HCT116 (cell line): ENCODE data around the gene SPSB3. TPM values are rescaled to one million over a fixed set of nuclear protein-coding genes. Genes with fewer than 3 reads are reported as not detected.

ENCODE experiments used
- ATAC-seq: fragments of 200-7000 bp; cut with Tn5 transposase; 2 replicates; pipeline ENCODE4 v1.9.1; 2020; ENCODE audit warnings: mild to moderate bottlenecking, moderate library complexity
- BruUV-seq: library from RNA; stranded (reverse); fragments of 400-500 nt; replicated peaks from 2 replicates; lab custom pipeline; 2021; lab: Mats Ljungman, UMichigan
- CTCF ChIA-PET: fragments of 300-600 bp; sonication (Branson Sonifier 250); formaldehyde crosslinking; loops from one replicate; lab custom pipeline; 2021; ENCODE audit warnings: antibody characterized with exemption; lab: Charles Lee
- POLR2A ChIA-PET: fragments of 300-600, 350-600 bp; sonication (Branson Sonifier 250); formaldehyde crosslinking; loops from one replicate; lab custom pipeline; 2021; ENCODE audit warnings: antibody characterized with exemption; lab: Charles Lee
- RAD21 ChIA-PET, 2 experiments: fragments of 300-600 bp; sonication (Branson Sonifier 250); formaldehyde crosslinking; loops; one replicate each; lab custom pipeline; 2023; ENCODE audit warnings: low total read pairs in 2 of 2; ENCODE audit not compliant: uncharacterized antibody in 2 of 2, unreplicated experiment in 2 of 2, low non-redundant PET in 1 of 2; lab: Charles Lee
- DNase-seq: peaks from one replicate; pipeline ENCODE4 v3.0.0-alpha.2; 2010; ENCODE audit warnings: low read depth, low spot score
- H2AFZ ChIP-seq: fragments of 200-600 bp; shearing (Covaris generic), sonication (generic); 2 replicates; pipeline ENCODE4 v1.6.1; 2017; ENCODE audit warnings: low read depth, mixed run types, mixed read lengths, antibody characterized with exemption, low read length; ENCODE audit not compliant: poor library complexity, severe bottlenecking
- H3K27ac ChIP-seq: 2 replicates; pipeline ENCODE4 v1.5.1; 2012; ENCODE audit warnings: low read depth, low read length
- H3K27me3 ChIP-seq: fragments of 200-600 bp; sonication (generic); 2 replicates; pipeline ENCODE4 v1.6.1; 2016; ENCODE audit warnings: mixed run types, low read length, mixed read lengths; ENCODE audit not compliant: insufficient read depth
- H3K36me3 ChIP-seq, 2 experiments: fragments of 200-500 bp in 1 of 2; fragments of 200-600 bp in 1 of 2; sonication (Bioruptor generic) in 1 of 2; sonication (generic) in 1 of 2; 2 replicates each; pipeline versions ENCODE4 v1.5.1 to v1.6.1; 2014 to 2016; ENCODE audit warnings: low read length in 2 of 2, inconsistent platforms in 1 of 2, mixed read lengths in 1 of 2, mixed run types in 1 of 2; ENCODE audit not compliant: insufficient read depth in 2 of 2, control insufficient read depth in 1 of 2
- H3K4me1 ChIP-seq, 2 experiments: fragments of 200-600 bp in 1 of 2; sonication (generic) in 1 of 2; 2 replicates each; pipeline versions ENCODE4 v1.5.1 to v1.6.1; 2012 to 2017; ENCODE audit warnings: low read length in 2 of 2, inconsistent platforms in 1 of 2, mild to moderate bottlenecking in 1 of 2, mixed read lengths in 1 of 2, mixed run types in 1 of 2, moderate library complexity in 1 of 2; ENCODE audit not compliant: insufficient read depth in 2 of 2, control insufficient read depth in 1 of 2
- H3K4me2 ChIP-seq: fragments of 200-600 bp; sonication (generic); 2 replicates; pipeline ENCODE4 v1.6.1; 2017; ENCODE audit warnings: mixed run types, low read length, mixed read lengths
- H3K4me3 ChIP-seq, 2 experiments: fragments of 200-600 bp in 1 of 2; sonication (generic) in 1 of 2; replicated peaks in 1 of 2; 2 replicates each; pipeline ENCODE4 v1.5.1; 2011 to 2016; ENCODE audit warnings: low read length in 2 of 2, control low read depth in 1 of 2, low read depth in 1 of 2, mild to moderate bottlenecking in 1 of 2, mixed read lengths in 1 of 2, mixed run types in 1 of 2
- H3K79me2 ChIP-seq: fragments of 200-600 bp; sonication (generic); 2 replicates; pipeline ENCODE4 v1.6.1; 2017; ENCODE audit warnings: mild to moderate bottlenecking, mixed run types, low read length, moderate library complexity, mixed read lengths; ENCODE audit not compliant: insufficient read depth
- H3K9ac ChIP-seq: fragments of 200-600 bp; sonication (generic); 2 replicates; pipeline ENCODE4 v1.6.1; 2016; ENCODE audit warnings: low read length, mixed read lengths
- H3K9me2 ChIP-seq: fragments of 200-600 bp; sonication (generic), shearing (Covaris generic); 2 replicates; pipeline ENCODE4 v1.6.1; 2017; ENCODE audit warnings: mixed run types, mild to moderate bottlenecking, moderate library complexity; ENCODE audit not compliant: insufficient read depth
- H3K9me3 ChIP-seq, 2 experiments: fragments of 200-500 bp in 1 of 2; fragments of 200-600 bp in 1 of 2; sonication (Bioruptor generic) in 1 of 2; sonication (generic) in 1 of 2; 2 replicates each; pipeline ENCODE4 v1.6.1; 2014 to 2017; ENCODE audit warnings: low read length in 2 of 2, mixed read lengths in 2 of 2, inconsistent platforms in 1 of 2, low read depth in 1 of 2, mild to moderate bottlenecking in 1 of 2, mixed run types in 1 of 2, moderate library complexity in 1 of 2; ENCODE audit not compliant: control insufficient read depth in 1 of 2, insufficient read depth in 1 of 2
- H4K20me1 ChIP-seq: fragments of 200-600 bp; sonication (generic), shearing (Covaris generic); 2 replicates; pipeline ENCODE4 v1.6.1; 2017; ENCODE audit warnings: mixed run types, mild to moderate bottlenecking, moderate library complexity; ENCODE audit not compliant: insufficient read depth
- CEBPB ChIP-seq: IDR thresholded peaks from 2 replicates; pipeline ENCODE4 v1.6.1; 2012; ENCODE audit warnings: low read depth
- EGR1 ChIP-seq: IDR thresholded peaks from 2 replicates; pipeline ENCODE4 v1.6.1; 2012; ENCODE audit warnings: low read depth
- ELF1 ChIP-seq: IDR thresholded peaks from 2 replicates; pipeline ENCODE4 v1.6.1; 2012; ENCODE audit warnings: low read depth, borderline replicate concordance
- EZH2 ChIP-seq: fragments of 200-600 bp; sonication (generic); IDR thresholded peaks from 2 replicates; pipeline ENCODE4 v1.6.1; 2017; ENCODE audit warnings: antibody characterized with exemption, mixed run types
- EZH2phosphoT487 ChIP-seq: fragments of 200-600 bp; IDR thresholded peaks from 2 replicates; pipeline ENCODE4 v1.6.1; 2018; ENCODE audit warnings: antibody characterized with exemption, borderline replicate concordance
- FOSL1 ChIP-seq: IDR thresholded peaks from 2 replicates; pipeline ENCODE4 v1.6.1; 2012; ENCODE audit warnings: low read depth
- JUND ChIP-seq: IDR thresholded peaks from 2 replicates; pipeline ENCODE4 v1.6.1; 2012
- POLR2A ChIP-seq: IDR thresholded peaks from 2 replicates; pipeline ENCODE4 v1.7.0; 2011; ENCODE audit warnings: borderline replicate concordance; ENCODE audit not compliant: insufficient read depth, insufficient read length; ENCODE audit errors: extremely low read depth
- RAD21 ChIP-seq: IDR thresholded peaks from 2 replicates; pipeline ENCODE4 v1.6.1; 2012; ENCODE audit warnings: low read depth, mild to moderate bottlenecking
- SIN3A ChIP-seq: IDR thresholded peaks from 2 replicates; pipeline ENCODE4 v1.6.1; 2012; ENCODE audit warnings: low read depth
- SP1 ChIP-seq: IDR thresholded peaks from 2 replicates; pipeline ENCODE4 v1.6.1; 2012; ENCODE audit warnings: low read depth
- TCF7L2 ChIP-seq: IDR thresholded peaks from 2 replicates; pipeline ENCODE4 v1.7.0; 2011; ENCODE audit warnings: borderline replicate concordance, inconsistent platforms; ENCODE audit not compliant: insufficient read depth, insufficient read length; ENCODE audit errors: extremely low read depth
- YY1 ChIP-seq: IDR thresholded peaks from 2 replicates; pipeline ENCODE4 v1.6.1; 2011; ENCODE audit warnings: low read length, low read depth, moderate library complexity, mild to moderate bottlenecking; ENCODE audit not compliant: insufficient replicate concordance; ENCODE audit errors: extremely low read depth
- ZFX ChIP-seq: fragments of 450-650 bp; IDR thresholded peaks from 2 replicates; pipeline ENCODE4 v1.6.1; 2017
- ZNF274 ChIP-seq: fragments of 200-500 bp; sonication (Bioruptor generic); IDR thresholded peaks from 2 replicates; pipeline ENCODE4 v1.6.1; 2014; ENCODE audit warnings: mild to moderate bottlenecking, low read depth, low read length, inconsistent platforms
- intact Hi-C: fragments of 100-400 bp; cut with micrococcal nuclease; formaldehyde crosslinking; loops from 2 replicates; pipeline ENCODE4 v1.10.0; 2022
- total RNA-seq: library from RNA; stranded (reverse); gene quantifications from one replicate; pipeline ENCODE4 v1.2.1, GENCODE V29; 2021; ENCODE audit not compliant: unreplicated experiment
- TF ChIP-seq, protein P1 (sequence below): IDR thresholded peaks from 2 replicates; pipeline ENCODE4 v1.6.1; 2011; ENCODE audit warnings: mild to moderate bottlenecking, low read length, moderate library complexity; ENCODE audit not compliant: insufficient replicate concordance; ENCODE audit errors: extremely low read depth
- TF ChIP-seq, protein P2 (sequence below), 3 experiments: fragments of 200-600 bp in 1 of 3; sonication (generic) in 1 of 3; IDR thresholded peaks in 2 of 3; conservative IDR thresholded peaks in 1 of 3; 2 replicates each; pipeline ENCODE4 v1.5.1; 2012 to 2017; ENCODE audit warnings: low read depth in 2 of 3, low read length in 2 of 3, antibody characterized with exemption in 1 of 3, borderline replicate concordance in 1 of 3, control low read depth in 1 of 3, mild to moderate bottlenecking in 1 of 3, mixed read lengths in 1 of 3, mixed run types in 1 of 3, moderate library complexity in 1 of 3; ENCODE audit not compliant: insufficient read depth in 1 of 3

SPSB3 gene
- total RNA-seq, 1 experiment from 2014 or later, result 31.6 TPM

DNA sequence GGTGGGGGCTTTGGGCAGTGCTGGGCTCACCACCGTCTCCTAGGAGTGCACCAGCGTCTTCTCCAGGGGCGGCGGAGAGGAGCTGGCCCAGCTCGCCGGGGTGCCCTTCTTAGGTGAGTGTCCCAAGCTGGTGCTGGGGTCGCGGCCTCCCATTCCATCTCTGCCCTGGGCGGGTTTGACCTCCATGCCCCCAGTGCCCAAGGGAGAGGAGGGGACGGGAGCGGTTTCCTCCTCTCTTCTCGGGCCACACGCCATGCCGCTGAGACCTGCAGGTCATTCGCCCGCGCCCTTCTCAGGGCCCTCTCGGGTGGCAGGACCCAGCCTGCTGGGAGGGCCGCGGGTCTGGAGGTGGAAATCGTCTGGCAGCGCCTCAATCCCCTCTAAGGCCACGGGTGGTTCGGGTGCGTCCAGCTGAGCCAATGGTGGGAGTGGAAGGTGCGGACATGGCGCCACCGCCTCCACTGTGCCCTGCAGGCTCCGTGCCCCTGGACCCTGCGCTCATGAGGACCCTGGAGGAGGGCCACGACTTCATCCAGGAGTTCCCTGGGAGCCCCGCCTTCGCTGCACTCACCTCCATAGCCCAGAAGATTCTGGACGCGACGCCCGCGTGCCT is 5.8 kb upstream of the SPSB3 start:
- Histone ChIP-seq H3K4me3 (no peak overlapping the region), H3K27me3 (no peaks in the 10 kb centered on the region), H3K4me1 (peaks cover 0 to 6% of the 10 kb centered on the region in 2 experiments; a peak in 2 of 4 replicates), H2AFZ (no peak overlapping the region), H3K4me2 (no peak overlapping the region), H4K20me1 (no peaks in the 10 kb centered on the region), H3K9ac (no peak overlapping the region), H3K27ac (no peak overlapping the region), H3K79me2 (peaks cover 44% of the 10 kb centered on the region), H3K9me2 (no peaks in the 10 kb centered on the region), H3K36me3 (peaks cover 0 to 5% of the 10 kb centered on the region in 2 experiments; a peak in 2 of 4 replicates), H3K9me3 (no peaks in the 10 kb centered on the region)
- intact Hi-C loops, result no loop called here
- RAD21 ChIA-PET, result no interaction called here
- CTCF ChIA-PET, result no interaction called here
- no TSS peak for BruUV-seq
- POLR2A ChIA-PET, result no interaction called here
- TF ChIP-seq ZFX, result no peak
- no peak for TF ChIP-seq POLR2A
- TF ChIP-seq RAD21, result no peak
- TF ChIP-seq FOSL1, result no peak
- TF ChIP-seq EGR1, result no peak
- TF ChIP-seq SP1, result no peak
- TF ChIP-seq ZNF274, result no peak
- no peak for TF ChIP-seq EZH2phosphoT487
- TF ChIP-seq EZH2, result no peak
- TF ChIP-seq JUND, result no peak
- no peak for TF ChIP-seq SIN3A
- TF ChIP-seq ELF1, result no peak
- no peak for TF ChIP-seq CEBPB
- TF ChIP-seq, protein P1, sequence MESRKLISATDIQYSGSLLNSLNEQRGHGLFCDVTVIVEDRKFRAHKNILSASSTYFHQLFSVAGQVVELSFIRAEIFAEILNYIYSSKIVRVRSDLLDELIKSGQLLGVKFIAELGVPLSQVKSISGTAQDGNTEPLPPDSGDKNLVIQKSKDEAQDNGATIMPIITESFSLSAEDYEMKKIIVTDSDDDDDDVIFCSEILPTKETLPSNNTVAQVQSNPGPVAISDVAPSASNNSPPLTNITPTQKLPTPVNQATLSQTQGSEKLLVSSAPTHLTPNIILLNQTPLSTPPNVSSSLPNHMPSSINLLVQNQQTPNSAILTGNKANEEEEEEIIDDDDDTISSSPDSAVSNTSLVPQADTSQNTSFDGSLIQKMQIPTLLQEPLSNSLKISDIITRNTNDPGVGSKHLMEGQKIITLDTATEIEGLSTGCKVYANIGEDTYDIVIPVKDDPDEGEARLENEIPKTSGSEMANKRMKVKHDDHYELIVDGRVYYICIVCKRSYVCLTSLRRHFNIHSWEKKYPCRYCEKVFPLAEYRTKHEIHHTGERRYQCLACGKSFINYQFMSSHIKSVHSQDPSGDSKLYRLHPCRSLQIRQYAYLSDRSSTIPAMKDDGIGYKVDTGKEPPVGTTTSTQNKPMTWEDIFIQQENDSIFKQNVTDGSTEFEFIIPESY, result no peak
- TF ChIP-seq YY1, result no peak
- TF ChIP-seq, protein P2, sequence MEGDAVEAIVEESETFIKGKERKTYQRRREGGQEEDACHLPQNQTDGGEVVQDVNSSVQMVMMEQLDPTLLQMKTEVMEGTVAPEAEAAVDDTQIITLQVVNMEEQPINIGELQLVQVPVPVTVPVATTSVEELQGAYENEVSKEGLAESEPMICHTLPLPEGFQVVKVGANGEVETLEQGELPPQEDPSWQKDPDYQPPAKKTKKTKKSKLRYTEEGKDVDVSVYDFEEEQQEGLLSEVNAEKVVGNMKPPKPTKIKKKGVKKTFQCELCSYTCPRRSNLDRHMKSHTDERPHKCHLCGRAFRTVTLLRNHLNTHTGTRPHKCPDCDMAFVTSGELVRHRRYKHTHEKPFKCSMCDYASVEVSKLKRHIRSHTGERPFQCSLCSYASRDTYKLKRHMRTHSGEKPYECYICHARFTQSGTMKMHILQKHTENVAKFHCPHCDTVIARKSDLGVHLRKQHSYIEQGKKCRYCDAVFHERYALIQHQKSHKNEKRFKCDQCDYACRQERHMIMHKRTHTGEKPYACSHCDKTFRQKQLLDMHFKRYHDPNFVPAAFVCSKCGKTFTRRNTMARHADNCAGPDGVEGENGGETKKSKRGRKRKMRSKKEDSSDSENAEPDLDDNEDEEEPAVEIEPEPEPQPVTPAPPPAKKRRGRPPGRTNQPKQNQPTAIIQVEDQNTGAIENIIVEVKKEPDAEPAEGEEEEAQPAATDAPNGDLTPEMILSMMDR (IDR thresholded peaks at IDR 0.05 in 2 of 3, conservative IDR thresholded peaks at IDR 0.05 in 1 of 3; ENCODE audit: borderline replicate concordance in 1 of 3, insufficient read depth in 1 of 3, low read depth in 2 of 3, low read length in 2 of 3), result no peak
- TF ChIP-seq TCF7L2, result no peak
- no peak for DNase-seq
- ATAC-seq, result no peak
